ENCODE measurements around the gene TAB2. TPM values are rescaled to one million over a fixed set of nuclear protein-coding genes. Genes with fewer than 3 reads are reported as not detected.

The TAB2 gene
- total and polyA plus RNA-seq, 2 donors (not counting 3 experiments of a cell fraction or from before 2014, with no cell fraction given): 26.0 to 37.4 TPM

- Histone ChIP-seq H3K27ac (ENCODE audit: insufficient read depth, low read depth, low read length) (no peak overlapping the region), H2AFZ (ENCODE audit: low read depth, low read length) (no peak overlapping the region), H3K27me3 (ENCODE audit: control insufficient read depth in 2 of 2, insufficient read depth in 2 of 2, low read length in 2 of 2) (peaks cover 26 to 42% of the 10 kb centered on the region in 2 experiments), H3K9me1 (replicated peaks; ENCODE audit: control insufficient read depth, extremely low read depth, insufficient read depth, low read length) (no peaks in the 10 kb centered on the region), H4K20me1 (replicated peaks; ENCODE audit: control insufficient read depth, extremely low read depth, insufficient read depth, low read length) (no peaks in the 10 kb centered on the region), H3K9ac (replicated peaks; ENCODE audit: extremely low read depth, insufficient read depth, low read length) (no peak overlapping the region), H3K4me3 (replicated peaks in 1 of 3; ENCODE audit: insufficient read depth in 1 of 3, low read depth in 1 of 3, low read length in 3 of 3) (no peak overlapping the region), H3K36me3 (ENCODE audit: control insufficient read depth in 2 of 2, extremely low read depth in 1 of 2, insufficient read depth in 2 of 2, low read length in 2 of 2) (no peaks in the 10 kb centered on the region), H3K4me2 (ENCODE audit: insufficient read depth, low read length) (no peak overlapping the region), H3K4me1 (ENCODE audit: control insufficient read depth, extremely low read depth, insufficient read depth, low read length) (no peaks in the 10 kb centered on the region), H3K79me2 (ENCODE audit: control insufficient read depth, insufficient read depth, low read length) (no peaks in the 10 kb centered on the region), H3K9me3 (replicated peaks; ENCODE audit: control insufficient read depth, insufficient read depth, low read length) (no peaks in the 10 kb centered on the region)
- intact Hi-C loops (cut with micrococcal nuclease): no loop called here
- FAIRE-seq: no peak
- BruUV-seq (replicated peaks): no TSS peak
- ChIA-PET CTCF (interaction anchor here (1.2 to 1.7 kb wide), 3 partner anchors 20 to 426 kb away, joined by 3 to 8 read pairs (median 3); no protein-coding TSS in a partner anchor), POLR2A (no interaction called here)
- DNase-seq (ENCODE audit: low read depth, low spot score): peak; percentile 26
- dilution Hi-C loops (cut with MboI; ENCODE audit: extremely low pct_ligation_motif_present, low sequenced_read_pairs): no loop called here
- TF ChIP-seq POLR2AphosphoS5 (IDR thresholded peaks at IDR 0.05; ENCODE audit: insufficient read depth, low read depth, low read length) (peak; percentile 24), FOS (IDR thresholded peaks at IDR 0.05; ENCODE audit: borderline replicate concordance, insufficient read depth, low read length) (no peak)
Measured at GRCh38 chr6:149454346-149454848, 136.9 kb downstream of the TAB2 start.

GRCh38 chr6:149455031-149455732 is 137.7 kb downstream of the TAB2 start:
- no peaks in the 10 kb centered on the region for H3K36me3 ChIP-seq (ENCODE audit: control insufficient read depth in 2 of 2, extremely low read depth in 1 of 2, insufficient read depth in 2 of 2, low read length in 2 of 2)
- POLR2A ChIA-PET: no interaction called here
- H3K9ac ChIP-seq (replicated peaks; ENCODE audit: extremely low read depth, insufficient read depth, low read length): no peak overlapping the region
- peaks cover 25 to 40% of the 10 kb centered on the region in 2 experiments for H3K27me3 ChIP-seq (ENCODE audit: control insufficient read depth in 2 of 2, insufficient read depth in 2 of 2, low read length in 2 of 2)
- no TSS peak for BruUV-seq (replicated peaks)
- DNase-seq (ENCODE audit: low read depth, low spot score) (no peak), FAIRE-seq (no peak)
- H3K4me2 ChIP-seq (ENCODE audit: insufficient read depth, low read length): no peak overlapping the region
- H3K9me3 ChIP-seq (replicated peaks; ENCODE audit: control insufficient read depth, insufficient read depth, low read length): no peaks in the 10 kb centered on the region
- H4K20me1 ChIP-seq (replicated peaks; ENCODE audit: control insufficient read depth, extremely low read depth, insufficient read depth, low read length): no peaks in the 10 kb centered on the region
- no peaks in the 10 kb centered on the region for H3K9me1 ChIP-seq (replicated peaks; ENCODE audit: control insufficient read depth, extremely low read depth, insufficient read depth, low read length)
- H3K4me1 ChIP-seq (ENCODE audit: control insufficient read depth, extremely low read depth, insufficient read depth, low read length): no peaks in the 10 kb centered on the region
- no peak for TF ChIP-seq POLR2A (IDR thresholded peaks at IDR 0.05; ENCODE audit: low read depth, low read length)
- no peak for TF ChIP-seq MAX (IDR thresholded peaks at IDR 0.05; ENCODE audit: insufficient read depth, insufficient read length)
- no peak for TF ChIP-seq POLR2AphosphoS5 (IDR thresholded peaks at IDR 0.05; ENCODE audit: insufficient read depth, low read depth, low read length)
- TF ChIP-seq FOS (IDR thresholded peaks at IDR 0.05; ENCODE audit: borderline replicate concordance, insufficient read depth, low read length): no peak
- no peak for TF ChIP-seq EZH2 (IDR thresholded peaks at IDR 0.05; ENCODE audit: borderline replicate concordance, low read depth, low read length, severe bottlenecking)
- no peak for TF ChIP-seq CTCF (IDR thresholded peaks at IDR 0.05; ENCODE audit: extremely low read depth in 1 of 2, insufficient read depth in 1 of 2, low read depth in 1 of 2, low read length in 2 of 2)
- no peak for TF ChIP-seq MYC (IDR thresholded peaks at IDR 0.05; ENCODE audit: low read depth, low read length)
- TF ChIP-seq GATA2 (IDR thresholded peaks at IDR 0.05; ENCODE audit: insufficient read depth, insufficient read length, low read depth, low read length): no peak
- no peak for TF ChIP-seq JUN (IDR thresholded peaks at IDR 0.05; ENCODE audit: borderline replicate concordance, insufficient read depth, insufficient read length, low read depth)
- no peak overlapping the region for H2AFZ ChIP-seq (ENCODE audit: low read depth, low read length)
- dilution Hi-C loops (cut with MboI; ENCODE audit: extremely low pct_ligation_motif_present, low sequenced_read_pairs): no loop called here
- H3K79me2 ChIP-seq (ENCODE audit: control insufficient read depth, insufficient read depth, low read length): no peaks in the 10 kb centered on the region
- no peak overlapping the region for H3K4me3 ChIP-seq (replicated peaks in 1 of 3; ENCODE audit: insufficient read depth in 1 of 3, low read depth in 1 of 3, low read length in 3 of 3)
- intact Hi-C loops (cut with micrococcal nuclease): no loop called here
- CTCF ChIA-PET: interaction anchor here (1.2 to 1.7 kb wide), 3 partner anchors 19 to 427 kb away, joined by 3 to 8 read pairs (median 3); no protein-coding TSS in a partner anchor
- H3K27ac ChIP-seq (ENCODE audit: insufficient read depth, low read depth, low read length): no peak overlapping the region

Measured in endothelial cell of umbilical vein (primary cell).